GM18498 (cell line): ENCODE measurements around the gene RPUSD1.
"Not testable (repeated sequence)": the region's sequence is repeated elsewhere in the genome, so short reads cannot be mapped to it uniquely, and the experiment has no call there.

Experiments used
- ATAC-seq: cut with Tn5 transposase; IDR thresholded peaks from one replicate; pipeline ENCODE4 v1.9.1; 2021; ENCODE audit warnings: mild to moderate bottlenecking, moderate library complexity; ENCODE audit not compliant: unreplicated experiment

Gene RPUSD1

GRCh38 chr16:785563-786535 lies 2.3 kb downstream of the RPUSD1 start:
- no peak for ATAC-seq

GRCh38 chr16:784431-784830 lies 3.8 kb downstream of the RPUSD1 start:
- no peak for ATAC-seq

GRCh38 chr16:783404-784161 lies 4.6 kb downstream of the RPUSD1 start:
- no peak for ATAC-seq

DNA sequence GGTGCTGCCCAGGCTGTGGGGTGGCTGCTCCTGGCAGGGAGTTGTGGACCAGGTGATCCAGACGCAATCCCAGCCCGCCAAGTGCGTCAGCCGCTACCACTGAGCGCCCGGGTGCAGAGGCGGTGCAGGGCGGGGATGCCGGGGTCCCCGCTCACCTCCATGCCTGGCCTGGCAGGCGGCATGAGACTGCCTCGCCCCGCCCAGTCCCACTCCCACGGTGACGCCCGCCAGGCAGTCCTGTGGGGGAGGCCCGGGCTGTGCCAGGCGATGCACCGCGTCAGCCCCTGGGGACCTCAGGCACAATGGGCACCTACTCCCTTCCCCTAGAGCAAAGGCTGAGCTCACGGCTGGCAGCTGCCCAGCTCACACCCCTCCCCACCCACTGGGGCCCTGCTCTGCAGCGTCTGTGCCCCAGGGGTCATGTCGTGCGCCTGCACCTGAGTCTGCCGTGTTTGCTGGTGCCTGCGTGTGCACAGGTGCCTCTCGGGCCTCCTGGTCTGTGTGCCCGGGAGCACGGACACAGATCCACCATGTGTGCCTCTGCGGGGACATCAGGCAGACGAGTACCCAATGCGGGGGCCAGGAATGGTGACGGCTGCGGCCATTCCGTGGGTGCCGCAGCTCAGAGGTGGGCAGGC lies 5.3 kb downstream of the RPUSD1 start:
- ATAC-seq, result no peak

DNA sequence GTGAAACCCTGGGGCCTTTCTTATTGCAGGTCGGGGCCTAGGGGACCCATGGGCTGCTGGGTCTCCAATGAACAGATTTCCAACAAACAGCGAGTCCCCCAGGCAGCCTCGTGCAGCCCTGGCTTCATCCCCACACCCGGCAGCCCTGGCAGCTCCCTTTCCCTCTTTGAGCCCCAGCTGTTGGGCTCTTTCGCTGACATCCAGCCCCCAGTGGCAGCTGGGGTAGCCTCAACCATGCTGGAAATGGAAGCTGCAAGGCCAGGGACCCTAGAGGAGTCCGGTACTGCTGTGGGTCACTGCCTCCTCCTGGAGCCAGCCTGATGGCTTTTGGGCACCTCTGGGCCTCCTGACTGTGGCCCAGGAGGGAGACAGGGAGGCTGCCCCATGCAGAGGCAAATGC lies 5.9 kb downstream of the RPUSD1 start:
- ATAC-seq, result no peak

- ATAC-seq, result no peak
Observed at GRCh38 chr16:781346-782010, 6.7 kb downstream of the RPUSD1 start.

GRCh38 chr16:780296-780695 lies 7.9 kb downstream of the RPUSD1 start:
- no peak for ATAC-seq

GRCh38 chr16:779561-779960 lies 8.6 kb downstream of the RPUSD1 start:
- ATAC-seq, result no peak

DNA sequence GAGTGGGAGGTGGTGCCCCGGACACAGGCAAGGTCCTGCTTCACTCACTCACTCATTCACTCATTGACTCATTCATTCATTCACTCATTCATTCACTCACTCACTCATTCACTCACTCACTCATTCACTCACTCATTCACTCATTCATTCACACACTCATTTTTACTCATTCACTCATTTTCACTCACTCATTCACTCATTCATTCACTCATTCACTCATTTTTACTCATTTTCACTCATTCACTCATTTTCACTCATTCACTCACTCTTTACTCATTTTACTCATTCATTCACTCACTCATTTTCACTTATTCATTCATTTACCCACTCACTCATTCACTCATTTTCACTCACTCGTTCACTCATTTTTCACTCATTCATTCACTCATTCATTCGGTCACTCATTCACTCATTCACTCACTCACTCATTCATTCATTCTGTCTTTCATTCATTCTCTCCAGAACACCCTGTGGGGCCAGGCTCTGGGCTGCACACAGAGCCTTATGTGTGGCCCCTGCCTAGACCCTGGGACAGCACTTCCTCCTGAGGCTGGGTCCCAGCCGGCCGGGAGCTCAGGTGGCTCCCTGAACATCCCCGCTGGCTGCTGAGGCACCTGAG lies 9.2 kb downstream of the RPUSD1 start:
- no peak for ATAC-seq

DNA sequence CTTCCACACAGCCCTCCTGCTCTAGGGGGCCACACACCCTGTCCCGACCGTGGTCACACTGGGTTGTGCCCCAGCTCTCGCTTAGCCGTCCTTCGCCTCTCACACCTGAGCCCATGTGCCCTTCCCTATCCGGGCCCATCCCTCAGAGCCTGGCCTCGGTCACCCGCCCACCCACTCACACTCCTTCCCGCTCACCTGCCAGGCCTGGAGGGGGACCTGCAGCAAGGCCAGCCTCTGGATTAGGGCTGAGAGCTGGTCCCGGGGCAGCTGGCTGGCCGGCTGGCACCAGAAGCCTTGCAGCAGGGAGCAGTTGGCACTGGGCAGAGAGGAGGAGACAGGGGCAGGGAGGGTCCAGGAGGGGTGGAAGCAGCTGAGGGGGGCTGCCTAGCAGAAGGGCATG lies 9.7 kb downstream of the RPUSD1 start:
- no peak for ATAC-seq

- ATAC-seq, result no peak
Observed at GRCh38 chr16:777826-778225, 10.4 kb downstream of the RPUSD1 start.

- no peak for ATAC-seq
Observed at GRCh38 chr16:776824-777223, 11.4 kb downstream of the RPUSD1 start.

GRCh38 chr16:776298-776697 lies 11.9 kb downstream of the RPUSD1 start:
- ATAC-seq, result not testable (repeated sequence)

- no peak for ATAC-seq
Observed at GRCh38 chr16:775236-775796, 12.9 kb downstream of the RPUSD1 start.

GRCh38 chr16:774086-775001 lies 13.8 kb downstream of the RPUSD1 start:
- no peak for ATAC-seq

- ATAC-seq, result no peak
Observed at GRCh38 chr16:772959-773358, 15.2 kb downstream of the RPUSD1 start.

GRCh38 chr16:770411-770810 lies 17.8 kb downstream of the RPUSD1 start:
- ATAC-seq, result no peak

- ATAC-seq, result no peak
Observed at GRCh38 chr16:769934-770333, 18.2 kb downstream of the RPUSD1 start.

- ATAC-seq, result no peak
Observed at GRCh38 chr16:769184-769784, 18.9 kb downstream of the RPUSD1 start.
